COR-L47 (cell line): ENCODE data around the gene PRICKLE2.

ENCODE experiments used
- DNase-seq: peaks from one replicate; lab custom pipeline; 2025; lab: John Stamatoyannopoulos, UW

Gene PRICKLE2

DNA sequence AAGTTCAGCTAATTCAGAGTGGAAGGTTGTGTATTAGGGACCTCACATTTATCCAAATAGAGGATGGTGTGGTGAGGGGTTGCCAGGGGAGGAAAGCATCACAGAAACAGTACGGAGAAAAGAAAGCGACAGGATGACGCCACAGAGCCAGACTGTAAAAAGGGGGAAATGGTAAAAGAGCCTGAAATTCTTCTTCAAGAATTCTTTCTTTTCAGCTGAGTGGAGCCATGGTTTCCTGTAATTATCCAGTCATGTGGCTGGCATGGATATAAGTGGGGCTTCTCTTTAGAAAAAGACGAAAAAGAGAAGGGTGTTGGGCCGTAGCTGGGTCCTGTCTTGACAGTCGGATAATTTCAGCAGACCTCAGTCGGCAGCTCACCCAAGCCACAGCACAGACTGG is 177.5 kb downstream of the PRICKLE2 start:
- no peak for DNase-seq

DNA sequence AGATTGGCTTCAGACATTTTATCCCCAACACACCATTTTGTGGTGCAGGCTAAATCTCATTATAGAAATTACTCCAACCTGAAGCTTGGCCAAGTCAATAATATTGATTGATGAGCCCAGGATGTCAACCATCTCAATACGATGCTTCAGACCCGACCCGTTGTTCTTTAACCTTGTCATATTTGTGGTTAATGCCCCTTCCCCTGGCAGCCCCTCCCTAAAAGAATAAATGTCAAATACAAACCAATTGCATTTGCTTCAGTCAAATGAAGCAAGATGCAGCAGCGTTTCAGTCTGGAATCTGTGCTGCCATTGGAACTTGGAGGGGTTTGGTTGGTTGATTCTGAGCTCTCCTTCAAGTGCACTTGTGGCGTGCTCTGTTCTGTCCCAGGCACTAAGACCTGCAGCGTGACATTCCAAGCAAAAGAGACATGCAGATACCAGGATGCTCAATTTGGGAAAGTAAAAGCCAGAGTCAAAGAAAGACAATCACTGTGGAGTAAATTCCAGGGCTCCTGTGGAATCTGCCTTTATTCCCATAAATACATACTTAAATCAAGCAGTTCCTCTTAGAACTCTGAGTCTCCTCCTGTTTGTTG is 178.2 kb downstream of the PRICKLE2 start:
- DNase-seq, result no peak

DNA sequence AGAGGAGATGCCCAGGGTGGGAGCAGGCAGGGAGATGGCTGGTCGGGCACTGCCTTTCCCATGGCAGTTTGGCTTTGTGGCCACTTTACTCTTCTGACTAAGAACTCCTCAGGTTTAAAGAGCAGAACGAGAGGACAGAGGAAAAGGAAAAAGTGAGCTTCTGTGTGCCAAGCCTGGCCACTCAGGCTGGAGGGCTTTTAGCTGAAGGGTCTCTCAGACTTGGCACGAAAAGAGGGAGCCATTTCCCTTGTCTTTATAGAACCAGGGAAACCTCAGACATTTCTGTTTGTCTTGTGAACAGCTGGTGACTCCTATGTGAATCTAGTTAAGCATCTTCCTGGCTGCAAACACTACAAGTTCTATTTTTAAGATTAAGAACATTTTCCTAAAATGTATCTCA is 178.7 kb downstream of the PRICKLE2 start:
- DNase-seq, result no peak

DNA sequence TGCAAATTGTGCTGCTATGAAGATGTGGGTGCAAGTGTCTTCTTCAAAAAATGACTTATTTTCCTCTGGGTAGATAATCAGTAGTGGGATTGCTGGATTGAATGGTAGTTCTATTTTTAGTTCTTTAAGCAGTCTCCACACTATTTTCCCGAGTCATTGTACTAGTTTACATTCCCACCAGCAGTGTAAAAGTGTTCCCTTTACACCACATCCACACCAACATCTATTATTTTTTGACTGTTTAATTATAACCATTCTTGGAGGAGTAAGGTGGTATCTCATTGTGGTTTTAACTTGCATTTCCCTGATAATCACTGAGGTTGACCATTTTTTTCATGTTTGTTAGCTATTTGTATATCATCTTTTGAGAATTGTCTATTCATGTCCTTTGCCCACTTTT is 182.3 kb downstream of the PRICKLE2 start:
- no peak for DNase-seq
